ENCODE measurements around the gene EPYC. TPM values are rescaled to one million over a fixed set of nuclear protein-coding genes. Genes with fewer than 3 reads are reported as not detected.

EPYC gene
- total and polyA plus RNA-seq, 4 donors: 0.17 TPM; not detected in 3

GRCh38 chr12:90979951-90980350 lies 24.8 kb downstream of the EPYC start:
- Histone ChIP-seq H3K4me1 (ENCODE audit: control insufficient read depth, insufficient read depth, low read length) (no peaks in the 10 kb centered on the region), H3K36me3 (ENCODE audit: control insufficient read depth, insufficient read depth, low read length) (no peaks in the 10 kb centered on the region), H3K27me3 (ENCODE audit: control insufficient read depth, insufficient read depth, low read length) (no peaks in the 10 kb centered on the region), H3K27ac (ENCODE audit: low read depth, low read length) (no peak overlapping the region), H3K9me3 (ENCODE audit: control insufficient read depth, insufficient read depth, low read length) (no peaks in the 10 kb centered on the region), H3K4me3 (ENCODE audit: low read depth, low read length) (no peak overlapping the region)
- WGBS (ENCODE audit: insufficient coverage): 76% methylated on average over 2 of the region's 3 CpGs
- peak in 2 of 6 donors; percentile 19 to 52 for DNase-seq (ENCODE audit: low read depth in 4 of 6, low spot score in 6 of 6)

- H3K4me3 ChIP-seq (ENCODE audit: low read depth, low read length): no peak overlapping the region
- WGBS (ENCODE audit: insufficient coverage): 77% methylated on average over 3 of the region's 3 CpGs
- H3K9me3 ChIP-seq (ENCODE audit: control insufficient read depth, insufficient read depth, low read length): no peaks in the 10 kb centered on the region
- H3K27me3 ChIP-seq (ENCODE audit: control insufficient read depth, insufficient read depth, low read length): no peaks in the 10 kb centered on the region
- H3K36me3 ChIP-seq (ENCODE audit: control insufficient read depth, insufficient read depth, low read length): no peaks in the 10 kb centered on the region
- H3K27ac ChIP-seq (ENCODE audit: low read depth, low read length): no peak overlapping the region
- DNase-seq (ENCODE audit: low read depth in 4 of 6, low spot score in 6 of 6): no peak
- no peaks in the 10 kb centered on the region for H3K4me1 ChIP-seq (ENCODE audit: control insufficient read depth, insufficient read depth, low read length)
Observed at GRCh38 chr12:90979019-90979418, 25.8 kb downstream of the EPYC start.

- peak in 4 of 6 donors; percentile 20 to 87 (median 60) for DNase-seq (ENCODE audit: low read depth in 4 of 6, low spot score in 6 of 6)
- Histone ChIP-seq H3K4me3 (ENCODE audit: low read depth, low read length) (no peak overlapping the region), H3K4me1 (ENCODE audit: control insufficient read depth, insufficient read depth, low read length) (no peaks in the 10 kb centered on the region), H3K36me3 (ENCODE audit: control insufficient read depth, insufficient read depth, low read length) (no peaks in the 10 kb centered on the region), H3K9me3 (ENCODE audit: control insufficient read depth, insufficient read depth, low read length) (no peaks in the 10 kb centered on the region), H3K27ac (ENCODE audit: low read depth, low read length) (no peak overlapping the region), H3K27me3 (ENCODE audit: control insufficient read depth, insufficient read depth, low read length) (no peaks in the 10 kb centered on the region)
- WGBS (ENCODE audit: insufficient coverage): no CpG with 5 or more reads among the region's 1 CpG
Observed at GRCh38 chr12:90978117-90978770, 26.5 kb downstream of the EPYC start.

GRCh38 chr12:90977224-90977623 lies 27.5 kb downstream of the EPYC start:
- Histone ChIP-seq H3K4me1 (ENCODE audit: control insufficient read depth, insufficient read depth, low read length) (no peaks in the 10 kb centered on the region), H3K4me3 (ENCODE audit: low read depth, low read length) (no peak overlapping the region), H3K36me3 (ENCODE audit: control insufficient read depth, insufficient read depth, low read length) (no peaks in the 10 kb centered on the region), H3K9me3 (ENCODE audit: control insufficient read depth, insufficient read depth, low read length) (no peaks in the 10 kb centered on the region), H3K27me3 (ENCODE audit: control insufficient read depth, insufficient read depth, low read length) (no peaks in the 10 kb centered on the region), H3K27ac (ENCODE audit: low read depth, low read length) (no peak overlapping the region)
- no CpG with 5 or more reads among the region's 1 CpG for WGBS (ENCODE audit: insufficient coverage)
- DNase-seq (ENCODE audit: low read depth in 4 of 6, low spot score in 6 of 6): no peak

- no peaks in the 10 kb centered on the region for H3K27me3 ChIP-seq (ENCODE audit: control insufficient read depth, insufficient read depth, low read length)
- H3K4me3 ChIP-seq (ENCODE audit: low read depth, low read length): no peak overlapping the region
- no peaks in the 10 kb centered on the region for H3K9me3 ChIP-seq (ENCODE audit: control insufficient read depth, insufficient read depth, low read length)
- no peak overlapping the region for H3K27ac ChIP-seq (ENCODE audit: low read depth, low read length)
- no peak for DNase-seq (ENCODE audit: low read depth in 4 of 6, low spot score in 6 of 6)
- H3K4me1 ChIP-seq (ENCODE audit: control insufficient read depth, insufficient read depth, low read length): no peaks in the 10 kb centered on the region
- H3K36me3 ChIP-seq (ENCODE audit: control insufficient read depth, insufficient read depth, low read length): no peaks in the 10 kb centered on the region
Observed at GRCh38 chr12:90974286-90974685, 30.5 kb downstream of the EPYC start.

- H3K4me1 ChIP-seq (ENCODE audit: control insufficient read depth, insufficient read depth, low read length): no peaks in the 10 kb centered on the region
Observed at GRCh38 chr12:90972226-90972625, 32.5 kb downstream of the EPYC start.

GRCh38 chr12:90970911-90971310 lies 33.9 kb downstream of the EPYC start:
- Histone ChIP-seq H3K4me3 (ENCODE audit: low read depth, low read length) (no peak overlapping the region), H3K36me3 (ENCODE audit: control insufficient read depth, insufficient read depth, low read length) (no peaks in the 10 kb centered on the region), H3K4me1 (ENCODE audit: control insufficient read depth, insufficient read depth, low read length) (no peaks in the 10 kb centered on the region), H3K9me3 (ENCODE audit: control insufficient read depth, insufficient read depth, low read length) (no peaks in the 10 kb centered on the region), H3K27ac (ENCODE audit: low read depth, low read length) (no peak overlapping the region), H3K27me3 (ENCODE audit: control insufficient read depth, insufficient read depth, low read length) (no peaks in the 10 kb centered on the region)
- DNase-seq (ENCODE audit: low read depth in 4 of 6, low spot score in 6 of 6): no peak

More at GRCh38 chr12:90972226-90972625, 32.5 kb downstream of the EPYC start:
- Histone ChIP-seq H3K4me3 (ENCODE audit: low read depth, low read length) (no peak overlapping the region), H3K36me3 (ENCODE audit: control insufficient read depth, insufficient read depth, low read length) (no peaks in the 10 kb centered on the region), H3K27me3 (ENCODE audit: control insufficient read depth, insufficient read depth, low read length) (no peaks in the 10 kb centered on the region), H3K9me3 (ENCODE audit: control insufficient read depth, insufficient read depth, low read length) (no peaks in the 10 kb centered on the region), H3K27ac (ENCODE audit: low read depth, low read length) (no peak overlapping the region)
- no peak for DNase-seq (ENCODE audit: low read depth in 4 of 6, low spot score in 6 of 6)

- no peaks in the 10 kb centered on the region for H3K27me3 ChIP-seq (ENCODE audit: control insufficient read depth, insufficient read depth, low read length)
- no peaks in the 10 kb centered on the region for H3K36me3 ChIP-seq (ENCODE audit: control insufficient read depth, insufficient read depth, low read length)
- H3K4me3 ChIP-seq (ENCODE audit: low read depth, low read length): no peak overlapping the region
- DNase-seq (ENCODE audit: low read depth in 4 of 6, low spot score in 6 of 6): no peak
- H3K9me3 ChIP-seq (ENCODE audit: control insufficient read depth, insufficient read depth, low read length): no peaks in the 10 kb centered on the region
- H3K4me1 ChIP-seq (ENCODE audit: control insufficient read depth, insufficient read depth, low read length): no peaks in the 10 kb centered on the region
- no peak overlapping the region for H3K27ac ChIP-seq (ENCODE audit: low read depth, low read length)
Observed at GRCh38 chr12:90970471-90970870, 34.3 kb downstream of the EPYC start.

GRCh38 chr12:90969851-90970250 lies 34.9 kb downstream of the EPYC start:
- H3K36me3 ChIP-seq (ENCODE audit: control insufficient read depth, insufficient read depth, low read length): no peaks in the 10 kb centered on the region
- H3K27ac ChIP-seq (ENCODE audit: low read depth, low read length): no peak overlapping the region
- no peaks in the 10 kb centered on the region for H3K9me3 ChIP-seq (ENCODE audit: control insufficient read depth, insufficient read depth, low read length)
- no peak overlapping the region for H3K4me3 ChIP-seq (ENCODE audit: low read depth, low read length)
- no peaks in the 10 kb centered on the region for H3K4me1 ChIP-seq (ENCODE audit: control insufficient read depth, insufficient read depth, low read length)
- no peaks in the 10 kb centered on the region for H3K27me3 ChIP-seq (ENCODE audit: control insufficient read depth, insufficient read depth, low read length)
- no CpG with 5 or more reads among the region's 2 CpGs for WGBS (ENCODE audit: insufficient coverage)
- no peak for DNase-seq (ENCODE audit: low read depth in 4 of 6, low spot score in 6 of 6)

GRCh38 chr12:90969346-90969745 lies 35.4 kb downstream of the EPYC start:
- H3K27me3 ChIP-seq (ENCODE audit: control insufficient read depth, insufficient read depth, low read length): no peaks in the 10 kb centered on the region

More at GRCh38 chr12:90969346-90969745, 35.4 kb downstream of the EPYC start:
- H3K4me1 ChIP-seq (ENCODE audit: control insufficient read depth, insufficient read depth, low read length): no peaks in the 10 kb centered on the region
- WGBS (ENCODE audit: insufficient coverage): no CpG with 5 or more reads among the region's 1 CpG
- H3K4me3 ChIP-seq (ENCODE audit: low read depth, low read length): no peak overlapping the region
- no peak for DNase-seq (ENCODE audit: low read depth in 4 of 6, low spot score in 6 of 6)
- no peaks in the 10 kb centered on the region for H3K9me3 ChIP-seq (ENCODE audit: control insufficient read depth, insufficient read depth, low read length)
- no peaks in the 10 kb centered on the region for H3K36me3 ChIP-seq (ENCODE audit: control insufficient read depth, insufficient read depth, low read length)
- no peak overlapping the region for H3K27ac ChIP-seq (ENCODE audit: low read depth, low read length)
